OCI-LY3 (cell line): Measurements from ENCODE around the gene KARS1.
"Not testable (repeated sequence)": the region's sequence is repeated elsewhere in the genome, so short reads cannot be mapped to it uniquely, and the experiment has no call there.

Experiments used
- H2AFZ ChIP-seq: fragments of 200-600, 300-600 bp; shearing (Covaris generic); 2 replicates; pipeline ENCODE4 v1.6.0; 2014; ENCODE audit warnings: antibody characterized with exemption, low read depth, low read length
- H3K27ac ChIP-seq: fragments of 200-600, 300-600 bp; sonication (generic); 2 replicates; pipeline ENCODE4 v1.5.1; 2014; ENCODE audit warnings: mild to moderate bottlenecking, low read length, moderate library complexity, mixed read lengths
- H3K27me3 ChIP-seq: fragments of 200-600, 300-600 bp; sonication (generic); 2 replicates; pipeline ENCODE4 v1.6.1; 2014; ENCODE audit warnings: low read depth, low read length, mixed read lengths
- H3K36me3 ChIP-seq: fragments of 200-600, 300-600 bp; sonication (generic); replicated peaks from 2 replicates; pipeline ENCODE3; 2014; ENCODE audit warnings: low read depth, low read length, mixed read lengths
- H3K4me1 ChIP-seq: fragments of 300-600, 200-600 bp; sonication (generic); 2 replicates; pipeline ENCODE4 v1.6.1; 2014; ENCODE audit warnings: low read length, mixed read lengths
- H3K4me2 ChIP-seq: fragments of 200-600, 300-600 bp; sonication (generic); 2 replicates; pipeline ENCODE4 v1.6.1; 2014; ENCODE audit warnings: low read length, mixed read lengths
- H3K4me3 ChIP-seq: fragments of 300-600, 200-600 bp; sonication (generic); 2 replicates; pipeline ENCODE4 v1.5.1; 2014; ENCODE audit warnings: antibody characterized with exemption, mild to moderate bottlenecking, low read length, moderate library complexity
- H3K79me2 ChIP-seq: fragments of 300-600, 200-600 bp; shearing (Covaris generic); 2 replicates; pipeline ENCODE4 v1.6.1; 2014; ENCODE audit warnings: mild to moderate bottlenecking, low read length, mixed read lengths
- H3K9ac ChIP-seq: fragments of 300-600, 200-600 bp; shearing (Covaris generic); 2 replicates; pipeline ENCODE4 v1.6.0; 2014; ENCODE audit warnings: mild to moderate bottlenecking, low read length, moderate library complexity
- H3K9me3 ChIP-seq: fragments of 200-600, 300-600 bp; shearing (Covaris generic); 2 replicates; pipeline ENCODE4 v1.6.1; 2014; ENCODE audit warnings: low read length, mixed read lengths; ENCODE audit not compliant: insufficient read depth
- H4K20me1 ChIP-seq: fragments of 200-600, 300-600 bp; sonication (generic); 2 replicates; pipeline ENCODE4 v1.6.1; 2016; ENCODE audit warnings: low read length, mixed read lengths; ENCODE audit not compliant: insufficient read depth
- EZH2phosphoT487 ChIP-seq: fragments of 200-600 bp; shearing (Covaris generic); IDR thresholded peaks from 2 replicates; pipeline ENCODE4 v1.6.1; 2018; ENCODE audit warnings: antibody characterized with exemption, mixed run types, low read depth
- TF ChIP-seq, protein P1 (sequence below): fragments of 200-600, 300-600 bp; sonication (generic); IDR thresholded peaks from 2 replicates; pipeline ENCODE4 v1.5.1; 2014; ENCODE audit warnings: antibody characterized with exemption, low read length, low read depth

KARS1 gene

DNA sequence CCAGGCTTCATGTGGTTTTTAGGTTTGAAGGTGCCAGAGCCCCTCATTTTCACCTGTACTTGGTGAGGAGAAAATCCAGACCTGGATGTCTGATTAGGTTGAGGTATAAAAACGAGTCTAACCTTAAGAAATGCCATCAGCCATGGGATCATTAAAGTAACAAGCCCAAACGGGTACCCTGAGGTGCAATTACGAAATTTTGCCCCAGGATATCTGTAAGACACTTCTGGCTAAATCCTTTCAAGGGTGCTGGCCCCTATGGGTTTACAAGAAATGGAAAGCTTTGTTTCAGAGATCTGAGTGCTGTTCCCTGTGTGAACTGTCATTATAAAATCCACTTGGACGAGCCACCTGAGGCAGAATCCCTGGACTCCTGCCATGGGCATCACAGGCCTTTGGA is 44.2 kb downstream of the KARS1 start:
- H3K36me3 ChIP-seq = peaks cover 60% of the 10 kb centered on the region
- no peak overlapping the region for H3K4me2 ChIP-seq
- peaks cover 4% of the 10 kb centered on the region; the same call in 1 of the 2 replicates for H3K4me1 ChIP-seq
- no peak overlapping the region for H3K27ac ChIP-seq
- H3K27me3 ChIP-seq = no peaks in the 10 kb centered on the region
- H4K20me1 ChIP-seq = no peaks in the 10 kb centered on the region
- H3K4me3 ChIP-seq = no peak overlapping the region
- TF ChIP-seq, protein P1, sequence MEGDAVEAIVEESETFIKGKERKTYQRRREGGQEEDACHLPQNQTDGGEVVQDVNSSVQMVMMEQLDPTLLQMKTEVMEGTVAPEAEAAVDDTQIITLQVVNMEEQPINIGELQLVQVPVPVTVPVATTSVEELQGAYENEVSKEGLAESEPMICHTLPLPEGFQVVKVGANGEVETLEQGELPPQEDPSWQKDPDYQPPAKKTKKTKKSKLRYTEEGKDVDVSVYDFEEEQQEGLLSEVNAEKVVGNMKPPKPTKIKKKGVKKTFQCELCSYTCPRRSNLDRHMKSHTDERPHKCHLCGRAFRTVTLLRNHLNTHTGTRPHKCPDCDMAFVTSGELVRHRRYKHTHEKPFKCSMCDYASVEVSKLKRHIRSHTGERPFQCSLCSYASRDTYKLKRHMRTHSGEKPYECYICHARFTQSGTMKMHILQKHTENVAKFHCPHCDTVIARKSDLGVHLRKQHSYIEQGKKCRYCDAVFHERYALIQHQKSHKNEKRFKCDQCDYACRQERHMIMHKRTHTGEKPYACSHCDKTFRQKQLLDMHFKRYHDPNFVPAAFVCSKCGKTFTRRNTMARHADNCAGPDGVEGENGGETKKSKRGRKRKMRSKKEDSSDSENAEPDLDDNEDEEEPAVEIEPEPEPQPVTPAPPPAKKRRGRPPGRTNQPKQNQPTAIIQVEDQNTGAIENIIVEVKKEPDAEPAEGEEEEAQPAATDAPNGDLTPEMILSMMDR = no peak
- TF ChIP-seq EZH2phosphoT487 = no peak
- no peak overlapping the region for H3K9ac ChIP-seq
- H3K9me3 ChIP-seq = peaks cover 7% of the 10 kb centered on the region; the same call in 1 of the 2 replicates
- no peak overlapping the region for H2AFZ ChIP-seq
- no peaks in the 10 kb centered on the region for H3K79me2 ChIP-seq

DNA sequence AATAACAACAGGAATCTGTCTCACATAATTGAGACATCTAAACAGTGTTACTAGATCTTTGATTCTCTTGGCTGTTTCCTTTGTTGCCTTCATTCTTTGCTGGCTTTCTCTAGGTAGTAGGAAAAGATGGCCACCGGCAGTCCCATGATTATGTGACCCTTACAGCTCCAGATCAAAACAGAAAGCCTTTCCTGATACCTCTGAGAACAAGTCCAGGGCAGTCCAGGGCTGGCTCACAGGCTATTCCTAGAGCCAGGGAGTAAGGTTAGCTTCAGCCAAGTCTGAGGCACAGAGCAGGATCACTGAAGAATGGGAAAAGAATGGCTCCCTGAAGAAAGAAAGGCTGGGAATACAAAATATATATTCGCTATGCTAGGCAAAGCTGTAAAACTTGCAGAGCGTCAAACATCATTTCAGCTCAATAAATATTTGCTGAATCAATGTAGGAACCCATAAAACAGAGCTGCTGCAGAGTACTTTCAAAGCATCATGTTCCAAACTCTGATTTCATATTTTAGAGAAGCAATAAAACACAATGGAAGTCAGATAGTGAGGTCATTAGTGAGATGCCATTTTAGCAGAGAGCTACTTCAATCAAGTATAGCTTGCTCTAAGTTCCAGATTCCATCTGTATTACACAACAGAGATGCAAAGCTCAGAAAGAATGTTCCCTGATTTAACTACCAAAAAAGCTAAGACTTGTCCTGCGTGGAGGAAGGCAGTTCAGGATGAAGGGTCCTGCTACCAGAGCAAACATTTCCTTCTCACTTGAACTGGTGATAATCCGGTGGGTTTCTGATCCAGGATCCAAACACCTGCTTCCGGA is 47.8 kb downstream of the KARS1 start:
- H3K4me2 ChIP-seq = no peak overlapping the region
- no peak overlapping the region for H3K27ac ChIP-seq
- no peaks in the 10 kb centered on the region for H4K20me1 ChIP-seq
- TF ChIP-seq, protein P1 = no peak
- no peak for TF ChIP-seq EZH2phosphoT487
- H3K36me3 ChIP-seq = peaks cover 58% of the 10 kb centered on the region
- H2AFZ ChIP-seq = no peak overlapping the region
- H3K9ac ChIP-seq = no peak overlapping the region
- H3K79me2 ChIP-seq = no peaks in the 10 kb centered on the region
- peaks cover 7% of the 10 kb centered on the region; the same call in 1 of the 2 replicates for H3K9me3 ChIP-seq
- no peaks in the 10 kb centered on the region for H3K27me3 ChIP-seq
- H3K4me3 ChIP-seq = no peak overlapping the region
- H3K4me1 ChIP-seq = no peaks in the 10 kb centered on the region

DNA sequence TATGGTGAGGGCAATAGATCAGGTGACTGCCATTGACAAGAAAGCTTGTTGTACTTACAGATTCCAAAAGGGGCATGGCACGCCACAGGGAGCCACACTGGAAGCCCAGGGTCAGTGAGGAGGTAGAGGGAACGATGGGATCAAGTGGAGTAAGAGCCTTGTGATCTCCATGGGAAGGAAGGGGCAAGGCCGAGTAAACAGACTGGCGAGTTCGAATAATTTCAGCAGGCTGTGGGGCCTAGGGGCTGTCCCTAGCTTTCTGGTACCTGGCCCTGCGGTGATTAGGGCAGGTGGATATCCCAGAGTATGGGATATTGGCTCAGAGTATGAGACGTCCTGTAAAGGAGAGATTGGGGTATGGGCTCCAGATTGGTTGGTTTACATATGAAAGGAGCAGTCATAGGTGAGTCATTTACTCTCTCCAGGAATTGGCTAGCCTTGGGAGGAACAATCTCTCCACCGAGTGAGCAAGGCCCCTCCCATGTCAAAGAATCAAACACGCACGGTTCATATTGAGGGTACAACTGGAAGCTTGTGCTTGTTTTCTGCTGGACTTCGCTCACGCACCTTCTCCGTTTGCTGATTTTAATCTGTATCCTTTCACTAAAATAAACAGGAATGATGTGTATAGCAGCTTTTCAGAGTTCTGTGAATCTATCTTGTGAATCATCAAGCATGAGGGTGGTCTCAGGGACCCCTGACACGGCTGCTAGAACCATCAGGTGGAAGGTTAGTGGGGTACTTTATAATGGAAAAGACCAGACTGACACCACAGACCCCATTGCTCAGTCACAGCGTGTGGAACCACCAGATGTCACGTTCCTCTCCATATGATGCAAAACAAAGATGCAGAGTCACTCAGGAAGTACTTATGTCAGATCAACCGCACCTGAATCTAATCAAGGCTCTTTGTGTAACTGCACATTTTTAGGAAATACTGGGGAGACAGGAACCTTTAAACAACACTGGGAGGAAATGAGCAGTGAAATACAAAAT is 53.3 kb downstream of the KARS1 start:
- Histone ChIP-seq H3K4me2 (no peak overlapping the region), H3K9me3 (no peaks in the 10 kb centered on the region), H3K9ac (no peak overlapping the region), H3K27me3 (no peaks in the 10 kb centered on the region), H3K36me3 (peaks cover 13% of the 10 kb centered on the region), H3K79me2 (no peaks in the 10 kb centered on the region), H3K4me3 (no peak overlapping the region), H4K20me1 (no peaks in the 10 kb centered on the region), H2AFZ (no peak overlapping the region), H3K4me1 (no peaks in the 10 kb centered on the region), H3K27ac (no peak overlapping the region)
- TF ChIP-seq, protein P1 = no peak
- no peak for TF ChIP-seq EZH2phosphoT487

DNA sequence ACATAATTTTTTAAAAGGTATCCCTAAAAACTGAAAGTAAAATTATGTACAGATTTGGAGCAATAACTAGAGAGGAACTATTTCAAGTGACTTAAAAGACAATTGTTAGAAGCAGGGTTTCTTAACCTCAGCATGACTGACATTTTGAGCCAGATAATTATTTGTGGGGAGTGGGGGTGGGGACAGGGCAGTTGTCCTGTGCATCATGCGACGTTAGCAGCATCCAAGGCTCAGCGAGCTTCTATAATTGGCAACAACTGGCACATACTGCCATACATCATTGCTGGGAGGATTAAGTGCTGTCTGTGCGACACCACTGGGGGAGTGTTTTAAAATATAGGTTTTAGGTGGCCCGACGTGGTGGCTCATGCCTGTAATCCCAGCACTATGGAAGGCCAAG is 54.2 kb downstream of the KARS1 start:
- H3K27me3 ChIP-seq = no peaks in the 10 kb centered on the region
- TF ChIP-seq EZH2phosphoT487 = no peak
- TF ChIP-seq, protein P1 = no peak
- H4K20me1 ChIP-seq = no peaks in the 10 kb centered on the region
- no peaks in the 10 kb centered on the region for H3K79me2 ChIP-seq
- H2AFZ ChIP-seq = no peak overlapping the region
- no peak overlapping the region for H3K4me2 ChIP-seq
- no peaks in the 10 kb centered on the region for H3K4me1 ChIP-seq
- no peaks in the 10 kb centered on the region for H3K9me3 ChIP-seq
- no peak overlapping the region for H3K27ac ChIP-seq
- peaks cover 10% of the 10 kb centered on the region for H3K36me3 ChIP-seq
- H3K9ac ChIP-seq = no peak overlapping the region
- H3K4me3 ChIP-seq = no peak overlapping the region

DNA sequence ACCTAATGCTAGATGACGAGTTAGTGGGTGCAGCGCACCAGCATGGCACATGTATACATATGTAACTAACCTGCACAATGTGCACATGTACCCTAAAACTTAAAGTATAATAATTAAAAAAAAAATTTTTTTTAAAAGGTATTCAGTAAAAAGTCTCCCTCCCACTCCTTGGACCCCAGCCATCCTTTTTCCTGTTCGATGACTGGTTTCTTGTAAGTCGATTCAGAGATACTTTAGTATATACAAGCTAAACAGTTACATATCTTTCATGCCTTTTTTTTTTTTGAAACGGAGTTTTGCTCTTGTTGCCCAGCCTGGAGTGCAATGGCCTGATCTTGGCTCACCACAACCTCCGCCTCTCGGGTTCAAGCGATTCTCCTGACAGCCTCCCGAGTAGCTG is 55.5 kb downstream of the KARS1 start:
- H3K36me3 ChIP-seq, H3K9ac ChIP-seq: not testable (repeated sequence)

More for the DNA sequence above, 55.5 kb downstream of the KARS1 start:
- not testable (repeated sequence) for H3K4me2 ChIP-seq, H3K27me3 ChIP-seq, H3K79me2 ChIP-seq, H3K4me3 ChIP-seq, H4K20me1 ChIP-seq, H2AFZ ChIP-seq, H3K27ac ChIP-seq, H3K4me1 ChIP-seq, H3K9me3 ChIP-seq
